ENCODE measurements around the gene GAB2. TPM values are rescaled to one million over a fixed set of nuclear protein-coding genes. Genes with fewer than 3 reads are reported as not detected.

GAB2 gene
- total and polyA plus RNA-seq, 10 of the 15 experiments (the other 5 are each of a cell fraction or from before 2014, with no cell fraction given): 0.69 to 12.6 (median 3.8) TPM

DNA sequence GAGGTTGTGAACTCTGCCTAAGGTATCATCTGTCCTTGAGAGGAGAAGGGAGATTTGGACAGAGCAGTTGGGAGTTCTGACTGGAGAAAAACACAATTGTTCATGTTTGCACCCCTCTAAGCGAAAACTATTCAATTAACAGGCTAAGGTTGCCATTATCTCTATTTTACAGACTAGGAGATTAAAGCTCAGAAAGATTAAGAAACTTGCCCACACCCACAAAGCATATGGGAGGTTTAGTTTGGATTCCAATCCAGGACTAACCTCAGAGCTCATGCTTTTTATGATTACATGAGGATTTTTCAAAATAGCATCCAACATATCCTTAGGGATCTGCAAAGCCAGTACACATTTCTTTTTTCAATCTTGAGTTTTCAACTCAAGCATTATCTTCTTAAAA lies 22.0 kb downstream of the GAB2 start:
- no peak overlapping the region for H3K27ac ChIP-seq (ENCODE audit: control insufficient read depth, insufficient read depth)
- ChIA-PET CTCF (no interaction called here), RAD21 (ENCODE audit: unreplicated experiment) (no interaction called here), SMC1A (ENCODE audit: uncharacterized antibody, unreplicated experiment) (interaction anchor here (0.6 to 0.7 kb wide), 2 partner anchors 85 to 167 kb away, joined by 3 to 5 read pairs; no protein-coding TSS in a partner anchor), POLR2A (no interaction called here)
- BruUV-seq (replicated peaks): no TSS peak
- no peak for FAIRE-seq
- H3K36me3 ChIP-seq (ENCODE audit: control insufficient read depth in 2 of 2, insufficient read depth in 2 of 2, low read length in 1 of 2): no peaks in the 10 kb centered on the region
- in situ Hi-C loops (cut with MboI): no loop called here
- 50% methylated on average over 1 of the region's 1 CpG for WGBS (ENCODE audit: insufficient coverage, insufficient replicate concordance, low lambda C conversion rate, missing lambda C conversion rate)
- no peak overlapping the region for H2AFZ ChIP-seq (ENCODE audit: control insufficient read depth, low read depth, low read length)
- H3K4me2 ChIP-seq (ENCODE audit: control insufficient read depth, insufficient read depth): no peak overlapping the region
- intact Hi-C loops (cut with micrococcal nuclease; ENCODE audit: unreplicated experiment): no loop called here
- no peak overlapping the region for H3K4me3 ChIP-seq
- no peaks in the 10 kb centered on the region for H3K9me3 ChIP-seq (replicated peaks; ENCODE audit: control insufficient read depth, insufficient read depth, low read length)
- H3K9ac ChIP-seq (ENCODE audit: control insufficient read depth, insufficient read depth, low read length): no peak overlapping the region
- peaks cover 4% of the 10 kb centered on the region; the same call in 1 of the 2 replicates for H3K4me1 ChIP-seq (ENCODE audit: control insufficient read depth, insufficient read depth, low read length)
- no peak for ATAC-seq
- H3K27me3 ChIP-seq (replicated peaks in 1 of 2; ENCODE audit: control insufficient read depth in 2 of 2, insufficient read depth in 2 of 2, low read length in 1 of 2): no peaks in the 10 kb centered on the region
- no peaks in the 10 kb centered on the region for H3K79me2 ChIP-seq (ENCODE audit: control insufficient read depth, insufficient read depth, low read length)
- no peak for DNase-seq (ENCODE audit: low read depth, low spot score)
- H4K20me1 ChIP-seq (ENCODE audit: control insufficient read depth, insufficient read depth): no peaks in the 10 kb centered on the region
- no peak for TF ChIP-seq SMAD1 (IDR thresholded peaks at IDR 0.05; ENCODE audit: low read depth, partially characterized antibody)
- no peak for TF ChIP-seq TAF1 (IDR thresholded peaks at IDR 0.05; ENCODE audit: borderline replicate concordance, low read depth, low read length)
- TF ChIP-seq MTA3 (IDR thresholded peaks at IDR 0.05; ENCODE audit: borderline replicate concordance, low read length): no peak
- no peak for TF ChIP-seq NFYA (IDR thresholded peaks at IDR 0.05; ENCODE audit: borderline replicate concordance, low read depth, low read length)
- TF ChIP-seq, protein P1, sequence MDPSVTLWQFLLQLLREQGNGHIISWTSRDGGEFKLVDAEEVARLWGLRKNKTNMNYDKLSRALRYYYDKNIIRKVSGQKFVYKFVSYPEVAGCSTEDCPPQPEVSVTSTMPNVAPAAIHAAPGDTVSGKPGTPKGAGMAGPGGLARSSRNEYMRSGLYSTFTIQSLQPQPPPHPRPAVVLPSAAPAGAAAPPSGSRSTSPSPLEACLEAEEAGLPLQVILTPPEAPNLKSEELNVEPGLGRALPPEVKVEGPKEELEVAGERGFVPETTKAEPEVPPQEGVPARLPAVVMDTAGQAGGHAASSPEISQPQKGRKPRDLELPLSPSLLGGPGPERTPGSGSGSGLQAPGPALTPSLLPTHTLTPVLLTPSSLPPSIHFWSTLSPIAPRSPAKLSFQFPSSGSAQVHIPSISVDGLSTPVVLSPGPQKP (IDR thresholded peaks at IDR 0.05; ENCODE audit: low read depth, low read length): no peak
- TF ChIP-seq HDAC6 (IDR thresholded peaks at IDR 0.05; ENCODE audit: unreplicated experiment): no peak
- TF ChIP-seq CBFB (IDR thresholded peaks at IDR 0.05; ENCODE audit: low read depth): no peak
- TF ChIP-seq NRF1 (conservative IDR thresholded peaks at IDR 0.05; ENCODE audit: low read depth, low read length): no peak
- TF ChIP-seq, protein P2, sequence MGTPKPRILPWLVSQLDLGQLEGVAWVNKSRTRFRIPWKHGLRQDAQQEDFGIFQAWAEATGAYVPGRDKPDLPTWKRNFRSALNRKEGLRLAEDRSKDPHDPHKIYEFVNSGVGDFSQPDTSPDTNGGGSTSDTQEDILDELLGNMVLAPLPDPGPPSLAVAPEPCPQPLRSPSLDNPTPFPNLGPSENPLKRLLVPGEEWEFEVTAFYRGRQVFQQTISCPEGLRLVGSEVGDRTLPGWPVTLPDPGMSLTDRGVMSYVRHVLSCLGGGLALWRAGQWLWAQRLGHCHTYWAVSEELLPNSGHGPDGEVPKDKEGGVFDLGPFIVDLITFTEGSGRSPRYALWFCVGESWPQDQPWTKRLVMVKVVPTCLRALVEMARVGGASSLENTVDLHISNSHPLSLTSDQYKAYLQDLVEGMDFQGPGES (IDR thresholded peaks at IDR 0.05): no peak
- no peak for TF ChIP-seq ZNF217 (IDR thresholded peaks at IDR 0.05)
- TF ChIP-seq EGR1 (IDR thresholded peaks at IDR 0.05; ENCODE audit: borderline replicate concordance in 1 of 2, low read depth in 2 of 2, low read length in 2 of 2): no peak
- TF ChIP-seq, protein P3, sequence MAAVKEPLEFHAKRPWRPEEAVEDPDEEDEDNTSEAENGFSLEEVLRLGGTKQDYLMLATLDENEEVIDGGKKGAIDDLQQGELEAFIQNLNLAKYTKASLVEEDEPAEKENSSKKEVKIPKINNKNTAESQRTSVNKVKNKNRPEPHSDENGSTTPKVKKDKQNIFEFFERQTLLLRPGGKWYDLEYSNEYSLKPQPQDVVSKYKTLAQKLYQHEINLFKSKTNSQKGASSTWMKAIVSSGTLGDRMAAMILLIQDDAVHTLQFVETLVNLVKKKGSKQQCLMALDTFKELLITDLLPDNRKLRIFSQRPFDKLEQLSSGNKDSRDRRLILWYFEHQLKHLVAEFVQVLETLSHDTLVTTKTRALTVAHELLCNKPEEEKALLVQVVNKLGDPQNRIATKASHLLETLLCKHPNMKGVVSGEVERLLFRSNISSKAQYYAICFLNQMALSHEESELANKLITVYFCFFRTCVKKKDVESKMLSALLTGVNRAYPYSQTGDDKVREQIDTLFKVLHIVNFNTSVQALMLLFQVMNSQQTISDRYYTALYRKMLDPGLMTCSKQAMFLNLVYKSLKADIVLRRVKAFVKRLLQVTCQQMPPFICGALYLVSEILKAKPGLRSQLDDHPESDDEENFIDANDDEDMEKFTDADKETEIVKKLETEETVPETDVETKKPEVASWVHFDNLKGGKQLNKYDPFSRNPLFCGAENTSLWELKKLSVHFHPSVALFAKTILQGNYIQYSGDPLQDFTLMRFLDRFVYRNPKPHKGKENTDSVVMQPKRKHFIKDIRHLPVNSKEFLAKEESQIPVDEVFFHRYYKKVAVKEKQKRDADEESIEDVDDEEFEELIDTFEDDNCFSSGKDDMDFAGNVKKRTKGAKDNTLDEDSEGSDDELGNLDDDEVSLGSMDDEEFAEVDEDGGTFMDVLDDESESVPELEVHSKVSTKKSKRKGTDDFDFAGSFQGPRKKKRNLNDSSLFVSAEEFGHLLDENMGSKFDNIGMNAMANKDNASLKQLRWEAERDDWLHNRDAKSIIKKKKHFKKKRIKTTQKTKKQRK (IDR thresholded peaks at IDR 0.05; ENCODE audit: low read depth, low read length): no peak
- no peak for TF ChIP-seq GABPA (IDR thresholded peaks at IDR 0.05; ENCODE audit: low read depth)
- no peak for TF ChIP-seq RAD51 (IDR thresholded peaks at IDR 0.05)
- TF ChIP-seq, protein P4, sequence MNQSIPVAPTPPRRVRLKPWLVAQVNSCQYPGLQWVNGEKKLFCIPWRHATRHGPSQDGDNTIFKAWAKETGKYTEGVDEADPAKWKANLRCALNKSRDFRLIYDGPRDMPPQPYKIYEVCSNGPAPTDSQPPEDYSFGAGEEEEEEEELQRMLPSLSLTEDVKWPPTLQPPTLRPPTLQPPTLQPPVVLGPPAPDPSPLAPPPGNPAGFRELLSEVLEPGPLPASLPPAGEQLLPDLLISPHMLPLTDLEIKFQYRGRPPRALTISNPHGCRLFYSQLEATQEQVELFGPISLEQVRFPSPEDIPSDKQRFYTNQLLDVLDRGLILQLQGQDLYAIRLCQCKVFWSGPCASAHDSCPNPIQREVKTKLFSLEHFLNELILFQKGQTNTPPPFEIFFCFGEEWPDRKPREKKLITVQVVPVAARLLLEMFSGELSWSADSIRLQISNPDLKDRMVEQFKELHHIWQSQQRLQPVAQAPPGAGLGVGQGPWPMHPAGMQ (IDR thresholded peaks at IDR 0.05; ENCODE audit: borderline replicate concordance): no peak
- TF ChIP-seq SREBF1 (IDR thresholded peaks at IDR 0.05; ENCODE audit: low read length): no peak
- TF ChIP-seq, protein P5, sequence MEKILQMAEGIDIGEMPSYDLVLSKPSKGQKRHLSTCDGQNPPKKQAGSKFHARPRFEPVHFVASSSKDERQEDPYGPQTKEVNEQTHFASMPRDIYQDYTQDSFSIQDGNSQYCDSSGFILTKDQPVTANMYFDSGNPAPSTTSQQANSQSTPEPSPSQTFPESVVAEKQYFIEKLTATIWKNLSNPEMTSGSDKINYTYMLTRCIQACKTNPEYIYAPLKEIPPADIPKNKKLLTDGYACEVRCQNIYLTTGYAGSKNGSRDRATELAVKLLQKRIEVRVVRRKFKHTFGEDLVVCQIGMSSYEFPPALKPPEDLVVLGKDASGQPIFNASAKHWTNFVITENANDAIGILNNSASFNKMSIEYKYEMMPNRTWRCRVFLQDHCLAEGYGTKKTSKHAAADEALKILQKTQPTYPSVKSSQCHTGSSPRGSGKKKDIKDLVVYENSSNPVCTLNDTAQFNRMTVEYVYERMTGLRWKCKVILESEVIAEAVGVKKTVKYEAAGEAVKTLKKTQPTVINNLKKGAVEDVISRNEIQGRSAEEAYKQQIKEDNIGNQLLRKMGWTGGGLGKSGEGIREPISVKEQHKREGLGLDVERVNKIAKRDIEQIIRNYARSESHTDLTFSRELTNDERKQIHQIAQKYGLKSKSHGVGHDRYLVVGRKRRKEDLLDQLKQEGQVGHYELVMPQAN (conservative IDR thresholded peaks at IDR 0.05): no peak
